Panc1 (cell line): Measurements from ENCODE around the gene AKT1. TPM values are rescaled to one million over a fixed set of nuclear protein-coding genes. Genes with fewer than 3 reads are reported as not detected.

ENCODE experiments used
- ATAC-seq: fragments of 200-7000 bp; cut with Tn5 transposase; 2 replicates; pipeline ENCODE4 v1.9.1; 2020; ENCODE audit warnings: mild to moderate bottlenecking, moderate library complexity
- BruUV-seq: library from RNA; stranded (reverse); fragments of 400-500 nt; replicated peaks from 2 replicates; lab custom pipeline; 2021; lab: Mats Ljungman, UMichigan
- CTCF ChIA-PET: fragments of 300-600 bp; sonication (Branson Sonifier 250); formaldehyde crosslinking; loops from one replicate; lab custom pipeline; 2022; ENCODE audit warnings: antibody characterized with exemption; lab: Charles Lee
- POLR2A ChIA-PET: fragments of 300-600 bp; sonication (Branson Sonifier 250); formaldehyde crosslinking; loops from one replicate; lab custom pipeline; 2022; ENCODE audit warnings: antibody characterized with exemption; lab: Charles Lee
- DNase-seq: peaks from one replicate; pipeline ENCODE4 v3.0.0-alpha.2; 2010; ENCODE audit warnings: low read depth, low spot score
- H3K27ac ChIP-seq: 2 replicates; pipeline ENCODE4 v1.5.1; 2011; ENCODE audit warnings: mild to moderate bottlenecking, low read length, inconsistent platforms
- H3K27me3 ChIP-seq: fragments of 200-500 bp; sonication (Bioruptor generic); 2 replicates; pipeline ENCODE4 v1.6.0; 2014; ENCODE audit warnings: low read length, inconsistent platforms; ENCODE audit not compliant: control insufficient read depth, insufficient read depth
- H3K36me3 ChIP-seq: fragments of 200-500 bp; sonication (Bioruptor generic); 2 replicates; pipeline ENCODE4 v1.5.1; 2014; ENCODE audit warnings: inconsistent platforms, mild to moderate bottlenecking, low read length, moderate library complexity; ENCODE audit not compliant: control insufficient read depth, insufficient read depth
- H3K4me1 ChIP-seq: 2 replicates; pipeline ENCODE4 v1.5.1; 2011; ENCODE audit warnings: inconsistent platforms, mild to moderate bottlenecking, low read length, moderate library complexity; ENCODE audit not compliant: control insufficient read depth, insufficient read depth
- H3K4me3 ChIP-seq, 2 experiments: 2 replicates each; pipeline ENCODE4 v1.5.1; 2011 to 2012; ENCODE audit warnings: low read depth in 2 of 2, low read length in 2 of 2, mild to moderate bottlenecking in 2 of 2, inconsistent platforms in 1 of 2, moderate library complexity in 1 of 2
- H3K9me3 ChIP-seq: fragments of 200-500 bp; sonication (Bioruptor generic); 2 replicates; pipeline ENCODE4 v1.5.1; 2014; ENCODE audit warnings: low read depth, mild to moderate bottlenecking, inconsistent platforms, low read length, moderate library complexity; ENCODE audit not compliant: control insufficient read depth, insufficient read depth
- POLR2AphosphoS5 ChIP-seq: IDR thresholded peaks from 2 replicates; pipeline ENCODE4 v1.6.1; 2012; ENCODE audit warnings: mild to moderate bottlenecking, low read depth, low read length, moderate library complexity
- SIN3A ChIP-seq: IDR thresholded peaks from 2 replicates; pipeline ENCODE4 v1.6.1; 2012; ENCODE audit warnings: low read depth, mild to moderate bottlenecking, low read length, moderate library complexity, borderline replicate concordance; ENCODE audit not compliant: insufficient read depth
- TCF7L2 ChIP-seq: IDR thresholded peaks from 2 replicates; pipeline ENCODE4 v1.6.1; 2011; ENCODE audit warnings: mild to moderate bottlenecking, low read depth, low read length, inconsistent platforms
- in situ Hi-C: cut with HindIII; loops from 2 replicates; pipeline ENCODE4 v1.10.0; 2016; ENCODE audit warnings: low sequenced_read_pairs, low pct_unique_long_range_greater_than_20kb
- intact Hi-C: fragments of 100-400 bp; cut with micrococcal nuclease; formaldehyde crosslinking; loops from one replicate; pipeline ENCODE4 v1.10.0; 2022; ENCODE audit not compliant: unreplicated experiment
- total RNA-seq: library from RNA; stranded (reverse); gene quantifications from one replicate; pipeline ENCODE4 v1.2.1, GENCODE V29; 2021; ENCODE audit not compliant: unreplicated experiment
- TF ChIP-seq, protein P1 (sequence below): fragments of 450-650 bp; IDR thresholded peaks from 2 replicates; pipeline ENCODE4 v1.5.1; 2017; ENCODE audit warnings: mild to moderate bottlenecking
- TF ChIP-seq, protein P2 (sequence below), 2 experiments: IDR thresholded peaks; 2 replicates each; pipeline ENCODE4 v1.6.1; 2011 to 2012; ENCODE audit warnings: low read depth in 2 of 2, control low read depth in 1 of 2, low read length in 1 of 2, mild to moderate bottlenecking in 1 of 2, moderate library complexity in 1 of 2; ENCODE audit not compliant: insufficient read depth in 1 of 2

AKT1 gene
- total RNA-seq, 1 experiment from 2014 or later, result 175 TPM

DNA sequence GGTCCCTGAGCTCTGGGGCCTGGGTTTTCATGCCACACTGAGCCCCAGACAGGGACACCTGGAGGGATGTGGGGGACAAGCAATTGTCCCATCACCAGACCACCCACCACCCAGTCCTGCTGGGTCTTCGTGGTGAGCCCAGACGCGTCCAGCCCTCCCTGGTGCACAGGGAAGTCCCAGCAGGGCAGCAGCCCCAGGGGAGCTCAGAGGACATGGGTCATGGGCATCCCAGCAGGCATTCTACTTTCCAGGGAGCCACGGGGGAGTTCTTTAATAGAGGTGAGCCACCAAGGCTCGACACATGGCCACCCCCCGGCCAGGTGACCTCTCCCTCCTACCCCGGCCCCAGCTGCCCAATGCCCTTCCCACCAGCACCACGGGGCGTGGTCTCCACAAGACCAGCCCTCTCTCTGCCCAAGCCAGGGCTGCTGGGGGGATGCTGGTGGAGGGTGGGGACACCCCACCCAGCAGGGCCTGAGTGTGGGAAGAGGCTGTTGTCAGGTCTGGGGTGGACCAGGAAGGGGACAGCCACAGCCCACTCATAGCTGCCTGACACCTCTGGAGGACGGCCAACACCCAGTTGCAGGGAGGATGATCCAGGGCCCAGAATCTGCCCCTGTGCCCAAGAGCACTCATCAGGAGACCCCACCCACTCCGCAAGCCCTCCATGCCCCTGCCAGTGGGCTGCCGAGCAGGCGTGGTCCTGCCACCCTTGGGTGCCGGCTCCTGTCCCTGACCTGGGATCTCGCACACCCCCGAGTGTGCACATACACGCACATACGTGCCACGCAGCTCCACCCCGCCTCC is 14.1 kb downstream of the AKT1 start:
- H3K4me3 ChIP-seq, result no peak overlapping the region
- in situ Hi-C loops, result no loop called here
- ChIA-PET POLR2A (no interaction called here), CTCF (interaction anchor here (1.0 kb wide), 1 partner anchor 39 kb away, joined by 4 read pairs; no protein-coding TSS in a partner anchor)
- no peak for ATAC-seq
- BruUV-seq, result no TSS peak
- no peaks in the 10 kb centered on the region for H3K27me3 ChIP-seq
- TF ChIP-seq POLR2AphosphoS5, result no peak
- TF ChIP-seq SIN3A, result no peak
- no peak for TF ChIP-seq TCF7L2
- TF ChIP-seq, protein P1, sequence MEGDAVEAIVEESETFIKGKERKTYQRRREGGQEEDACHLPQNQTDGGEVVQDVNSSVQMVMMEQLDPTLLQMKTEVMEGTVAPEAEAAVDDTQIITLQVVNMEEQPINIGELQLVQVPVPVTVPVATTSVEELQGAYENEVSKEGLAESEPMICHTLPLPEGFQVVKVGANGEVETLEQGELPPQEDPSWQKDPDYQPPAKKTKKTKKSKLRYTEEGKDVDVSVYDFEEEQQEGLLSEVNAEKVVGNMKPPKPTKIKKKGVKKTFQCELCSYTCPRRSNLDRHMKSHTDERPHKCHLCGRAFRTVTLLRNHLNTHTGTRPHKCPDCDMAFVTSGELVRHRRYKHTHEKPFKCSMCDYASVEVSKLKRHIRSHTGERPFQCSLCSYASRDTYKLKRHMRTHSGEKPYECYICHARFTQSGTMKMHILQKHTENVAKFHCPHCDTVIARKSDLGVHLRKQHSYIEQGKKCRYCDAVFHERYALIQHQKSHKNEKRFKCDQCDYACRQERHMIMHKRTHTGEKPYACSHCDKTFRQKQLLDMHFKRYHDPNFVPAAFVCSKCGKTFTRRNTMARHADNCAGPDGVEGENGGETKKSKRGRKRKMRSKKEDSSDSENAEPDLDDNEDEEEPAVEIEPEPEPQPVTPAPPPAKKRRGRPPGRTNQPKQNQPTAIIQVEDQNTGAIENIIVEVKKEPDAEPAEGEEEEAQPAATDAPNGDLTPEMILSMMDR, result no peak
- TF ChIP-seq, protein P2, sequence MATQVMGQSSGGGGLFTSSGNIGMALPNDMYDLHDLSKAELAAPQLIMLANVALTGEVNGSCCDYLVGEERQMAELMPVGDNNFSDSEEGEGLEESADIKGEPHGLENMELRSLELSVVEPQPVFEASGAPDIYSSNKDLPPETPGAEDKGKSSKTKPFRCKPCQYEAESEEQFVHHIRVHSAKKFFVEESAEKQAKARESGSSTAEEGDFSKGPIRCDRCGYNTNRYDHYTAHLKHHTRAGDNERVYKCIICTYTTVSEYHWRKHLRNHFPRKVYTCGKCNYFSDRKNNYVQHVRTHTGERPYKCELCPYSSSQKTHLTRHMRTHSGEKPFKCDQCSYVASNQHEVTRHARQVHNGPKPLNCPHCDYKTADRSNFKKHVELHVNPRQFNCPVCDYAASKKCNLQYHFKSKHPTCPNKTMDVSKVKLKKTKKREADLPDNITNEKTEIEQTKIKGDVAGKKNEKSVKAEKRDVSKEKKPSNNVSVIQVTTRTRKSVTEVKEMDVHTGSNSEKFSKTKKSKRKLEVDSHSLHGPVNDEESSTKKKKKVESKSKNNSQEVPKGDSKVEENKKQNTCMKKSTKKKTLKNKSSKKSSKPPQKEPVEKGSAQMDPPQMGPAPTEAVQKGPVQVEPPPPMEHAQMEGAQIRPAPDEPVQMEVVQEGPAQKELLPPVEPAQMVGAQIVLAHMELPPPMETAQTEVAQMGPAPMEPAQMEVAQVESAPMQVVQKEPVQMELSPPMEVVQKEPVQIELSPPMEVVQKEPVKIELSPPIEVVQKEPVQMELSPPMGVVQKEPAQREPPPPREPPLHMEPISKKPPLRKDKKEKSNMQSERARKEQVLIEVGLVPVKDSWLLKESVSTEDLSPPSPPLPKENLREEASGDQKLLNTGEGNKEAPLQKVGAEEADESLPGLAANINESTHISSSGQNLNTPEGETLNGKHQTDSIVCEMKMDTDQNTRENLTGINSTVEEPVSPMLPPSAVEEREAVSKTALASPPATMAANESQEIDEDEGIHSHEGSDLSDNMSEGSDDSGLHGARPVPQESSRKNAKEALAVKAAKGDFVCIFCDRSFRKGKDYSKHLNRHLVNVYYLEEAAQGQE (IDR thresholded peaks at IDR 0.05; ENCODE audit: insufficient read depth in 1 of 2, low read depth in 2 of 2, low read length in 1 of 2), result no peak
- intact Hi-C loops, result no loop called here
- H3K4me1 ChIP-seq, result no peaks in the 10 kb centered on the region
- H3K9me3 ChIP-seq, result no peaks in the 10 kb centered on the region
- DNase-seq, result no peak
- no peak overlapping the region for H3K27ac ChIP-seq
- H3K36me3 ChIP-seq, result no peaks in the 10 kb centered on the region; the same call in 1 of the 2 replicates

DNA sequence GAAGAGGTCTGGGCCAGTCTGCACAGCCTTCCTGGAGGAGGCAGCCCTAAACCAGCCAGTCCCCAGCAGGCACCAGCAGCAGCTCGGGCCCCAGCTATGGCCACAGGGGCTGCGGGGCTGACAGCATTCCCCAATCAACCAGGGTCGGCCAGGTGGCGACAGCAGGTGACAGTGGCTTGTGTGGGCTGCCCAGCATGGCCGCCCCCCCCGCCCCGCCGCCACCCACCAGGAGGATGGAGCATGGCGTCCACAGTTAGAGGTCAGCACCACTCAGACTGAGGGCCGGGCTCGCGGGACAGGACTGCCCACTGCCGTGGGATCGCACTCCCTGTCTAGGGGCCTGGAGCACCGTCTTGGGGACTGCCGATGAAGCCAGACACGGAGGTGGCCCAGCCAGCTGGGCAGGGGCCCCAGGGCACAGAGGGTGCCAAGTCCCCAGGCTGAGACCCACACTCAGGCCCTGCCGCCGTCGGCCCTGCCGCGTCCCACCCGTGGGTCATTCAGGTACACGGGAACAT is 15.0 kb downstream of the AKT1 start:
- H3K9me3 ChIP-seq, result no peaks in the 10 kb centered on the region
- no peak overlapping the region for H3K4me3 ChIP-seq
- TF ChIP-seq TCF7L2, result no peak
- TF ChIP-seq, protein P2 (IDR thresholded peaks at IDR 0.05; ENCODE audit: insufficient read depth in 1 of 2, low read depth in 2 of 2, low read length in 1 of 2), result no peak
- TF ChIP-seq SIN3A, result no peak
- TF ChIP-seq, protein P1, result no peak
- TF ChIP-seq POLR2AphosphoS5, result no peak
- H3K27ac ChIP-seq, result no peak overlapping the region
- ATAC-seq, result no peak
- no peaks in the 10 kb centered on the region for H3K27me3 ChIP-seq
- CTCF ChIA-PET, result interaction anchor here (1.1 kb wide), 1 partner anchor 10 kb away, joined by 3 read pairs; no protein-coding TSS in a partner anchor
- no peak for DNase-seq
- H3K4me1 ChIP-seq, result no peaks in the 10 kb centered on the region
- in situ Hi-C loops, result no loop called here
- POLR2A ChIA-PET, result no interaction called here
- no peaks in the 10 kb centered on the region; the same call in 1 of the 2 replicates for H3K36me3 ChIP-seq
- BruUV-seq, result no TSS peak
- intact Hi-C loops, result no loop called here
